ENCODE measurements around the gene GTF2F1.
"Not testable (repeated sequence)": the region's sequence is repeated elsewhere in the genome, so short reads cannot be mapped to it uniquely, and the experiment has no call there.

The GTF2F1 gene

DNA sequence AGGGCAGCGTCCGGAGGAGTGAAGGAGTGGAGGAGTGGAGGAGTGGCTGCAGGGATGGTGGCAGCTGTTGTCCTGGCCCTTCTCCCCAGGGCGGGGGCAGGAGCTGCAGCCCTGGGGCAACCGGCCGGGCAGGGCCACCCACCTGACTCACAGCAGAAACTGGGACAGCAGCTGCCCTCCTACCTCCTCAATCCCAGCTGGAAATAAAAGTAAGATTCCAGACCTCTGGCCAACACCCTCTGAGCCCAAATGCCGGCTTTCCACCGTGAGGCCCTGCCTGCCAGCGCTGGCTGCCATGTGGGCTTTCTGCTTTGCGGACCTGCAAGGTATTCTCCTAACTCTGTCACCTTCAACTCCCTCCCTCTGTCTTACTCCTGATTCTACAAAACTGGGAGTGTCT is 35.0 kb downstream of the GTF2F1 start:
- no peak for DNase-seq (ENCODE audit: low read depth in 3 of 3, low spot score in 1 of 3)

GRCh38 chr19:6357174-6357573 is 35.8 kb downstream of the GTF2F1 start:
- no peak for DNase-seq (ENCODE audit: low read depth in 3 of 3, low spot score in 1 of 3)

DNA sequence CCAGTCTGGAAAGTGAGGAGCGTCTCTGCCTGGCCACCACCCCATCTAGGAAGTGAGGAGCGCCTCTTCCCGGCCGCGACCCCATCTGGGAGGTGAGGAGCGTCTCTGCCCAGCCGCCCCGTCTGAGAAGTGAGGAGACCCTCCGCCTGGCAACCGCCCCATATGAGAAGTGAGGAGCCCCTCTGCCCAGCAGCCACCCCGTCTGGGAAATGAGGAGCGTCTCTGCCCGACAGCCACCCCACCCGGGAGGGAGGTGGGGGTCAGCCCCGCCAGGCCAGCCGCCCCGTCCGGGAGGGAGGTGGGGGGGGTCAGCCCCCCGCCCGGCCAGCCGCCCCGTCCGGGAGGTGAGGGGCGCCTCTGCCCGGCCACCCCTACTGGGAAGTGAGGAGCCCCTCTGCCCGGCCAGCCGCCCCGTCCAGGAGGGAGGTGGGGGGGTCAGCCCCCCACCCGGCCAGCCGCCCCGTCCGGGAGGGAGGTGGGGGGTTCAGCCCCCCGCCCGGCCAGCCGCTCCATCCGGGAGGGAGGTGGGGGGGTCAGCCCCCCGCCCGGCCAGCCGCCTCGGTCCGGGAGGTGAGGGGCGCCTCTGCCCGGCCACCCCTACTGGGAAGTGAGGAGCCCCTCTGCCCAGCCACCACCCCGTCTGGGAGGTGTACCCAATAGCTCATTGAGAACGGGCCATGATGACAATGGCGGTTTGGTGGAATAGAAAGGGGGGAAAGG is 37.5 kb downstream of the GTF2F1 start:
- DNase-seq (ENCODE audit: low read depth in 3 of 3, low spot score in 1 of 3), result not testable (repeated sequence)

DNA sequence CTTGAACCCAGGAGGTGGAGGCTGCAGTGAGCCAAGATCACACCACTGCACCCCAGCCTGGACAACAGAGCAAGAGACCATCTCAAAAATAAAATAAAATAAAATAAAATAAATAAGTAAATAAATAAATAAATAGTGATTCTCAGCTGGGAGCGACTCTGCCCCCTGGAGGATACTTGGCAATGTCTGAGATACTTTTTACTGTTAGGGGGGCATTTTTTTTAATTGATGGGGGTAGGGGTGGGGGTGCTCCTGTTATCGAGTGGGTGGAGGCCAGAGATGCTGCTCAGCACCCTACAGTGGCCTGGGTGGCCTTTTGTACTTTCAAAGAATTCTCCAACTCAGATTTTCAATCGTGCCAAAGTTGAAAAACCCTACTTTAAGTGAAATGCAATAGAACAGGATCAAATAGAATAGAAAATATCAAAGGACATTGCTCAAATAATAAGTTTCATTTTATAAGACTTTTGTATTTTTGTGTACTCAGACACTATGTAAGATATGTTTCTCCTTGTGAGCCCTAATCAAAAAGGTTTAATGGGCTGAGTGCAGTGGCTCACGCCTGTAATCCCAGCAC is 38.8 kb downstream of the GTF2F1 start:
- no peak for DNase-seq (ENCODE audit: low read depth in 3 of 3, low spot score in 1 of 3)

DNA sequence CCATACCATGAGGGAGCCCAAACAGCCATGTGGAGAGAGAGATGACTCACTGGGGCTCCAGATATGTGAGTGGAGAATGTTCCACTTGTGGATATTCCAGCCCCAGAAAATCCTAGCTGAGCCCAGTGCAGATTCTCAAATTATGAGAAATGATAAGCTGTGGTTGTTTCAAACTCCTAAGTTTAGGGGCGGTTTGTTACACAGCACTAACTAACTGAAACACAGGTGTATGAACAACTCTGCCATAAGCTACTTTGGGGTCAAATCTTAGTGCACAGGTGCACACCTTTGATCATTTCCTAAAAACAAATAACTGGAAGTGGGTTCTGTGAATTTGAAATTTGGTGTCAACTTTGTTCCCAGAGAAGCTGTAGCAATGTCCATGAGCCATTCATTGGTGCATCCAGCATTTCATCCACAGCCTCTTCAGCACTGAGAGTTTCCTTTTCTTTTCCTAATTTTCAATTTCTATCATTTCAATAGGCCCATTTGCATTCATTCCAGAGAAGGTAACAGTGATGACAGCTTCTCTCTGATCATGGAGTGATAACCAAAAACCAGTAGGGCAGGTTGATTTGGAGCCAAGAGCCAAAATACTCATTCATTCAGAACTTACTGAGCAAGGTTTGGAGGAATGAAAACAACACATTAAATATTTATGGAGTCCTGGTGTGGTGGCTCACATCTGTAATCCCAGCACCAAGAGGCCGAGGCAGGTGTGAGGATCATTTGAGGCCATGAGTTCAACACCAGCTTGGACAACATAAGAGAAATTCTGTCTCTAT is 40.4 kb downstream of the GTF2F1 start:
- no peak for DNase-seq (ENCODE audit: low read depth in 3 of 3, low spot score in 1 of 3)

DNA sequence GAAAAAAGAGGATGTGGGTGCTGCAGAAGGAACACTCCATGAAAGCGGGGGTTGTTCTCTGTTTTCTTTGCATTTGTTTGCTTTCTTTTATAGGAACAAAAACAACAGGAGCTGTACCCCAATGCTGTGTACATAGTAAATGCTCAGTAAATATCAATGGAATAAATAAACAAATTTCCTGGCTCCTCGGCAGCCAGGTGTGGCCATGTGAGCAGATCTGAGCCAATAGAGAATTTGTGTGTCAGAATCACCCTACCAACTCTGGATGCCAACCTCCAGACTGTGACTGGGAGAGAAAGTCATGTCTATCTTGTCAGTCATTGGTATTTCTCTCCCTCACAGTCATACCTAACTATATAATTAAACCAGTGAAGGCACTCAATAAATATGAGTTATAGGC is 42.3 kb downstream of the GTF2F1 start:
- no peak for DNase-seq (ENCODE audit: low read depth in 3 of 3, low spot score in 1 of 3)

GRCh38 chr19:6349271-6349670 is 43.7 kb downstream of the GTF2F1 start:
- DNase-seq (ENCODE audit: low read depth in 3 of 3, low spot score in 1 of 3), result not testable (repeated sequence)

- no peak for DNase-seq (ENCODE audit: low read depth in 3 of 3, low spot score in 1 of 3)
These were observed 49.5 kb downstream of the GTF2F1 start for GRCh38 chr19:6343462-6343861.

DNA sequence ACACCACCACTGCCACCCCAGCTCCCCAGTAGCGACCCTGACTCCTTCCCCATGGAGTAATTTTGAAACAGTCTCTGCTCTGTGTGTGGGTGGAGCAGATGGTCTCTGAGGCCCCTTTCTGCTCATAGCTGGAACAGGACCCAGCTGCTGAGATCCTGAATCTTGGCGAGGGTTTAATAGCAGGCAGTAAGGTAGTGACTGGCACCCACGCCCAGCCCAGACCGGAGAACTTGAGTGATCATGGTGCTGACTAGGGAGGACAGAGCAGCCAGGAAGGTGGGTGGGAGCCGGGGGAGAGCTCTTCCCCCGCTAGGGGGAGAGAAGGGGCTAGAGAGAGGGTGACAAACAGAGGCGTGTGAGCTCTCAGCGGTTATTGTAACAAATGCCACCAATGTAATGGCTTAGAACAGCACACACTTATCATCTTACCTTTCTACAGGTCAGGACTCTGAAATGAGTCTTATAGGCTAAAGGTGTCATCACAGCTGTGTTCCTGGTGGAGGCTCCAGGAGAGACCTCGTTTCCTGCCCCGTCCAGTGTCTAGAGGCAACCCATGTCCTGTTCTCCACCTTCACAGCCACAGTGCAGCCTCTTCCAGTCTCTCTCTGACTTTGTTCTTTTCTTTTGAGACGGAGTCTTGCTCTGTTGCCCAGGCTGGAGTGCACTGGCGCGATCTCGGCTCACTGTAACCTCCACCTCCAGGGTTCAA is 52.3 kb downstream of the GTF2F1 start:
- DNase-seq (ENCODE audit: low read depth in 3 of 3, low spot score in 1 of 3), result no peak

GRCh38 chr19:6334490-6335285 is 58.3 kb downstream of the GTF2F1 start:
- DNase-seq (ENCODE audit: low read depth in 3 of 3, low spot score in 1 of 3), result no peak

DNA sequence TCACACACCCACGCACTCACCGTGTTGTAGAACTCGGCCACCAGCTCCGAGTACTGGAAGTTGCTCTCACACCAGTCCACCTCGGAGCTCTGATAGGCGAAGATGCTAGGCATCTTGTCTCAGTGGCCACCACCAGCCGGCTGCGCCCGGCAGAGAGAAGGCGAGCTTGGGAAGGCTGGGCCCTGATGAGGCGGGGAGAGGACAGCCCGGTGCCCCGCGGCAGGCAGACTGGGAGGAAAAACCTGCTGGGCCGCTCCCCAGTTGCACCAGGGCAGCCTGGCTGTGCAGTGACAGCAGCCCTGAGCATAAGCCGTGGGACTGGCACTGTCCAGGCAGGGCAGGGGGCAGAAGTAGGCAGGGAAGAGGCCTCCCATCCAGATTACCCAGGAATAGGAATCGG is 59.5 kb downstream of the GTF2F1 start, which contains the start of gene ACER1:
TSS of gene ACER1 (minus strand) at position 174 of the 400 bp plus-strand sequence. CDS start at position 113, 61 bp downstream.
- DNase-seq (ENCODE audit: low read depth in 3 of 3, low spot score in 1 of 3), result no peak
